Caco-2 (cell line): ENCODE results near the gene ATP7A. TPM values are rescaled to one million over a fixed set of nuclear protein-coding genes. Genes with fewer than 3 reads are reported as not detected.

Source experiments
- BruUV-seq: library from RNA; stranded (reverse); fragments of 400-500 nt; replicated peaks from 2 replicates; lab custom pipeline; 2021; lab: Mats Ljungman, UMichigan
- CTCF ChIA-PET: fragments of 300-600 bp; sonication (Branson Sonifier 250); formaldehyde crosslinking; loops from one replicate; lab custom pipeline; 2022; ENCODE audit warnings: antibody characterized with exemption; lab: Charles Lee
- POLR2A ChIA-PET: fragments of 300-600 bp; sonication (Branson Sonifier 250); formaldehyde crosslinking; loops from one replicate; lab custom pipeline; 2022; ENCODE audit warnings: antibody characterized with exemption; lab: Charles Lee
- DNase-seq, 2 experiments: peaks; one replicate each; pipeline versions ENCODE4 v3.0.0 to v3.0.0-alpha.2; 2020 to 2022
- H3K27me3 ChIP-seq: replicated peaks from 2 replicates; pipeline ENCODE4 v1.6.0; 2011; ENCODE audit warnings: low read length; ENCODE audit not compliant: control insufficient read depth, insufficient read depth
- H3K36me3 ChIP-seq: 2 replicates; pipeline ENCODE4 v1.5.1; 2011; ENCODE audit warnings: low read length; ENCODE audit not compliant: control insufficient read depth, insufficient read depth
- H3K4me1 ChIP-seq: fragments of 250-450 bp; sonication (Bioruptor Pico); 2 replicates; pipeline ENCODE4 v1.5.1; 2020; ENCODE audit warnings: mild to moderate bottlenecking
- H3K4me3 ChIP-seq: 2 replicates; pipeline ENCODE4 v1.5.1; 2011; ENCODE audit warnings: low read depth, mild to moderate bottlenecking, control low read depth, low read length
- H3K9me3 ChIP-seq: fragments of 250-450 bp; sonication (Bioruptor Pico); 2 replicates; pipeline ENCODE4 v1.5.1; 2020; ENCODE audit warnings: mild to moderate bottlenecking, moderate library complexity
- H3K27ac Mint-ChIP-seq: one replicate; pipeline ENCODE4 v1.8.0; 2022; ENCODE audit warnings: mixed read lengths; ENCODE audit not compliant: unreplicated experiment
- H3K27me3 Mint-ChIP-seq: one replicate; pipeline ENCODE4 v1.8.0; 2022; ENCODE audit warnings: mixed read lengths; ENCODE audit not compliant: insufficient read depth, unreplicated experiment
- H3K36me3 Mint-ChIP-seq: one replicate; pipeline ENCODE4 v1.8.0; 2022; ENCODE audit warnings: mild to moderate bottlenecking, mixed read lengths; ENCODE audit not compliant: insufficient read depth, unreplicated experiment
- H3K4me1 Mint-ChIP-seq: one replicate; pipeline ENCODE4 v1.8.0; 2022; ENCODE audit warnings: low read depth, mixed read lengths; ENCODE audit not compliant: unreplicated experiment
- H3K4me3 Mint-ChIP-seq: one replicate; pipeline ENCODE4 v1.8.0; 2022; ENCODE audit warnings: mild to moderate bottlenecking, moderate library complexity, mixed read lengths; ENCODE audit not compliant: unreplicated experiment
- H3K9me3 Mint-ChIP-seq: one replicate; pipeline ENCODE4 v1.8.0; 2022; ENCODE audit warnings: mixed read lengths; ENCODE audit not compliant: unreplicated experiment
- intact Hi-C: fragments of 100-400 bp; cut with micrococcal nuclease; formaldehyde crosslinking; loops from one replicate; pipeline ENCODE4 v1.10.0; 2022; ENCODE audit not compliant: unreplicated experiment
- total RNA-seq: library from RNA; stranded (reverse); gene quantifications from 2 replicates; pipeline ENCODE4 v1.2.3, GENCODE V29; 2022
- TF ChIP-seq, protein P1 (sequence below), 2 experiments: fragments of 200-600 bp in 1 of 2; IDR thresholded peaks; 1 replicate in 1 of 2; 2 replicates in 1 of 2; pipeline versions ENCODE4 v1.5.1 to v1.8.0; 2011 to 2022; ENCODE audit warnings: antibody characterized with exemption in 1 of 2, control low read depth in 1 of 2, inconsistent platforms in 1 of 2, low read depth in 1 of 2, low read length in 1 of 2, mild to moderate bottlenecking in 1 of 2, moderate library complexity in 1 of 2; ENCODE audit not compliant: insufficient read depth in 1 of 2, severe bottlenecking in 1 of 2, unreplicated experiment in 1 of 2

Gene ATP7A
- total RNA-seq, 1 experiment from 2014 or later, result 3.1 TPM

GRCh38 chrX:77960567-77960966 is 50.1 kb downstream of the ATP7A start:
- Mint-ChIP-seq H3K9me3 (no peaks in the 10 kb centered on the region), H3K4me1 (no peaks in the 10 kb centered on the region), H3K36me3 (no peaks in the 10 kb centered on the region), H3K4me3 (no peak overlapping the region), H3K27ac (no peak overlapping the region), H3K27me3 (no peaks in the 10 kb centered on the region)
- no TSS peak for BruUV-seq
- no peaks in the 10 kb centered on the region for H3K36me3 ChIP-seq
- POLR2A ChIA-PET, result no interaction called here
- H3K27me3 ChIP-seq, result no peaks in the 10 kb centered on the region
- H3K9me3 ChIP-seq, result no peaks in the 10 kb centered on the region
- DNase-seq, result no peak
- H3K4me3 ChIP-seq, result no peak overlapping the region
- CTCF ChIA-PET, result no interaction called here
- intact Hi-C loops, result no loop called here
- TF ChIP-seq, protein P1, sequence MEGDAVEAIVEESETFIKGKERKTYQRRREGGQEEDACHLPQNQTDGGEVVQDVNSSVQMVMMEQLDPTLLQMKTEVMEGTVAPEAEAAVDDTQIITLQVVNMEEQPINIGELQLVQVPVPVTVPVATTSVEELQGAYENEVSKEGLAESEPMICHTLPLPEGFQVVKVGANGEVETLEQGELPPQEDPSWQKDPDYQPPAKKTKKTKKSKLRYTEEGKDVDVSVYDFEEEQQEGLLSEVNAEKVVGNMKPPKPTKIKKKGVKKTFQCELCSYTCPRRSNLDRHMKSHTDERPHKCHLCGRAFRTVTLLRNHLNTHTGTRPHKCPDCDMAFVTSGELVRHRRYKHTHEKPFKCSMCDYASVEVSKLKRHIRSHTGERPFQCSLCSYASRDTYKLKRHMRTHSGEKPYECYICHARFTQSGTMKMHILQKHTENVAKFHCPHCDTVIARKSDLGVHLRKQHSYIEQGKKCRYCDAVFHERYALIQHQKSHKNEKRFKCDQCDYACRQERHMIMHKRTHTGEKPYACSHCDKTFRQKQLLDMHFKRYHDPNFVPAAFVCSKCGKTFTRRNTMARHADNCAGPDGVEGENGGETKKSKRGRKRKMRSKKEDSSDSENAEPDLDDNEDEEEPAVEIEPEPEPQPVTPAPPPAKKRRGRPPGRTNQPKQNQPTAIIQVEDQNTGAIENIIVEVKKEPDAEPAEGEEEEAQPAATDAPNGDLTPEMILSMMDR (IDR thresholded peaks at IDR 0.05; ENCODE audit: insufficient read depth in 1 of 2, low read depth in 1 of 2, low read length in 1 of 2, severe bottlenecking in 1 of 2, unreplicated experiment in 1 of 2), result no peak
- H3K4me1 ChIP-seq, result no peaks in the 10 kb centered on the region

GRCh38 chrX:77961063-77961462 is 50.6 kb downstream of the ATP7A start:
- H3K36me3 Mint-ChIP-seq, result no peaks in the 10 kb centered on the region
- CTCF ChIA-PET, result no interaction called here
- BruUV-seq, result no TSS peak
- H3K9me3 Mint-ChIP-seq, result no peaks in the 10 kb centered on the region
- TF ChIP-seq, protein P1 (IDR thresholded peaks at IDR 0.05; ENCODE audit: insufficient read depth in 1 of 2, low read depth in 1 of 2, low read length in 1 of 2, severe bottlenecking in 1 of 2, unreplicated experiment in 1 of 2), result no peak
- Histone ChIP-seq H3K4me3 (no peak overlapping the region), H3K36me3 (no peaks in the 10 kb centered on the region), H3K27me3 (no peaks in the 10 kb centered on the region), H3K9me3 (no peaks in the 10 kb centered on the region), H3K4me1 (no peaks in the 10 kb centered on the region)
- H3K27me3 Mint-ChIP-seq, result no peaks in the 10 kb centered on the region
- no peak overlapping the region for H3K4me3 Mint-ChIP-seq
- no peak for DNase-seq
- POLR2A ChIA-PET, result no interaction called here
- no peak overlapping the region for H3K27ac Mint-ChIP-seq
- intact Hi-C loops, result no loop called here
- H3K4me1 Mint-ChIP-seq, result no peaks in the 10 kb centered on the region

DNA sequence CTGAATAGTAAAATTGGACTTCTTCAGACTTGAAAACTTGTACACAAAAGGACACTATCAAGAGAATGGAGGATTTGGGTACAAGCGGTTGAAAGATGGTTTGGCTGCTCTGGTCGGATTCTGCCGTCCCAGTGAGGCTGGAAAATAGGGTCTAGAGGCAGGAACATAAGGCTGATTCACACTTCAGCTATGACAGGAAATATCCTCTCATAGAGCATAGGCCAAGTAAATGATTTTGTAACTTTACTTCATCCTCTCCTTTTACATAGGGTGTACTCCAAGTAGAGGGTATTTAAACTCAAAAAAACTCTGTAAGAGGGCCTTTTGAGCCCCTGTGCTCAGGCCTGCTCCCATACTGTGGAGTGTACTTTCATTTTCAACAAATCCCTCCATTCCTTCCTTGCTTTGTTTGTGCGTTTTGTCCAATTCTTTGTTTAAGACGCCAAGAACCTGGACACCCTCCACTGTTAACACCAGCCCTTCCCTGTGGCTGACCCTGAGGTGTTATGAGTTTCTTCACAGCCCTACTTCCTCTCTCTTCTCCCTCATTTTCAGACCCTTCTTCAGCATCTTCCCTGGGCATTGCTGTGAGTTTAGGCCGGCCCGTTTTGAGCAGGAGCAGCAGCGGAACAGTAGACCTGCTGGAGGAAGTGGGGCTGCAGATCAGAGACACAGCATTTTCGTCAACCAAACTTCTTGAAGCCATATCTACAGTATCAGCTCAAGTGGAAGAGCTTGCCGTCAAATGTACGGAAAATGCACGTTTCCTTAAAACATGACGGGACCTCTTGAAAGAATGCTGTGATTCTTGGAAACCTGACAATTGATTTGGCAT is 51.8 kb downstream of the ATP7A start:
- intact Hi-C loops, result no loop called here
- no peak for DNase-seq
- Mint-ChIP-seq H3K27ac (no peak overlapping the region), H3K27me3 (no peaks in the 10 kb centered on the region), H3K36me3 (no peaks in the 10 kb centered on the region), H3K4me3 (no peak overlapping the region), H3K4me1 (no peaks in the 10 kb centered on the region), H3K9me3 (no peaks in the 10 kb centered on the region)
- CTCF ChIA-PET, result no interaction called here
- no peaks in the 10 kb centered on the region for H3K27me3 ChIP-seq
- BruUV-seq, result no TSS peak
- TF ChIP-seq, protein P1 (IDR thresholded peaks at IDR 0.05; ENCODE audit: insufficient read depth in 1 of 2, low read depth in 1 of 2, low read length in 1 of 2, severe bottlenecking in 1 of 2, unreplicated experiment in 1 of 2), result no peak
- H3K36me3 ChIP-seq, result no peaks in the 10 kb centered on the region
- H3K9me3 ChIP-seq, result no peaks in the 10 kb centered on the region
- no peak overlapping the region for H3K4me3 ChIP-seq
- H3K4me1 ChIP-seq, result no peaks in the 10 kb centered on the region
- POLR2A ChIA-PET, result no interaction called here
